Measurements from ENCODE around the gene MTM1. TPM values are rescaled to one million over a fixed set of nuclear protein-coding genes. Genes with fewer than 3 reads are reported as not detected.

MTM1 gene
- polyA plus RNA-seq, 1 donor from 2014 or later: 7.1 TPM

DNA sequence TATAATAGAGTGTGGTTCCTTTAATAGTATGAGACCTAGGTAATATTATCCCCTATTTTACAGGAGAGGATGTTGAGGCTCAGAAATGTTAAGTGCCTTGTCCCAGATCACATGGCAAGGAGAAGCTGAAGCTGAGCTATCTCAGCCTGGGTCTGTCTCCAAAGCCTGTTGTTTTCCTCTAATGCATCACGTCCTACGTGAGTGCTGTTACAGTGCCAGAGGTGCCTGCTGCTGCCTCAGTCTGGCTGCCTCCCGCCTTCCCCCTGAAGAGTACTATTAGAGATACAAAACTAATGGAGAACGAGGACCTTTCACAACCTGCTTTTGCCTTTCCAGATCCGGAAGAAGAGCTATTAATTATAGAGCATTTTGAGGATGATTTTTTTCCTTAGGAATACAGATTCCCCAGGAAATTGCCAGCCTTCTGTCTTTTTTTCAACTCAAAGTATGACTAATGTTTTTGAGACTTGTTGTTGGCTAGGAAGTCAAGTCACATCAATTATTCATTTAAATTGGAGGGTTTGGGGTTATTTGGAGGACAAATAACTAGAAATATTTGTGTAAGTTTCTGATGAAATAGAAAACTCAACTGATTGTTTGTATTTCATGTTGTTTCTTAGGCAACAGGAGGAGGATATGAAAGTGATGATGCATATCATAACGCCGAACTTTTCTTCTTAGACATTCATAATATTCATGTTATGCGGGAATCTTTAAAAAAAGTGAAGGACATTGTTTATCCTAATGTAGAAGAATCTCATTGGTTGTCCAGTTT, 80.9 kb downstream of the MTM1 start:
- Histone ChIP-seq H3K9me2 (ENCODE audit: insufficient read depth, low read length) (no peaks in the 10 kb centered on the region), H3K4me3 (ENCODE audit: low read length) (no peak overlapping the region), H3K4me2 (ENCODE audit: low read length) (no peak overlapping the region), H3F3A (ENCODE audit: insufficient read depth, low read length, poor library complexity, severe bottlenecking) (no peaks in the 10 kb centered on the region), H2AFZ (ENCODE audit: low read depth, low read length) (no peak overlapping the region), H3K36me3 (ENCODE audit: insufficient read depth, low read length) (no peaks in the 10 kb centered on the region), H3K9ac (ENCODE audit: low read length) (no peak overlapping the region), H4K20me1 (ENCODE audit: insufficient read depth) (no peaks in the 10 kb centered on the region), H3K27me3 (ENCODE audit: insufficient read depth, low read depth, low read length) (no peaks in the 10 kb centered on the region), H3K9me3 (ENCODE audit: low read length) (no peaks in the 10 kb centered on the region), H3K79me2 (replicated peaks; ENCODE audit: insufficient read depth, low read length) (no peaks in the 10 kb centered on the region), H3K27ac (ENCODE audit: low read length) (no peak overlapping the region)
- TF ChIP-seq POLR2AphosphoS5 (IDR thresholded peaks at IDR 0.05): no peak

DNA sequence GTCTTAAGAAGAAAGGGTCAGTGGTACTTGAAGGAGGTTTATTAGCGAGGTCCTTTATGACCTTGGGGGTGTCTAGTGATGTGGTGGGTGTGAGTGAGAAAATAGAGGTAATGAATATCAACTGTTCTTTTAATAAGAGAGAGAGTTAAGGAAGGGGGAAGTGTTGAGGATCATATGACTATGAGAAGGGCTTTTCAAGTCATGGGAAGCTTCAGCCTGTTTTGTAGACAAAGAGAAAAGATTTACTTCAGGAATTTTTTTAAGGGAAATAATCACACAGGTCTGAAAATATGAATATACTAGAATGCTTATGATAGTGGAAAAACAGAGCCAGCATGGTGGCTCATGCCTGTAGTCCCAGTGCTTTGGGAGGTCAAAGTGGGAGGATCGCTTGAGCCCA, 83.5 kb downstream of the MTM1 start:
- Histone ChIP-seq H4K20me1 (ENCODE audit: insufficient read depth) (no peaks in the 10 kb centered on the region), H3K27ac (ENCODE audit: low read length) (no peak overlapping the region), H3K9me3 (ENCODE audit: low read length) (no peaks in the 10 kb centered on the region), H3K9me2 (ENCODE audit: insufficient read depth, low read length) (no peaks in the 10 kb centered on the region), H3K27me3 (ENCODE audit: insufficient read depth, low read depth, low read length) (no peaks in the 10 kb centered on the region), H3K4me3 (ENCODE audit: low read length) (no peak overlapping the region), H3K79me2 (replicated peaks; ENCODE audit: insufficient read depth, low read length) (no peaks in the 10 kb centered on the region), H3K4me2 (ENCODE audit: low read length) (no peak overlapping the region), H3K36me3 (ENCODE audit: insufficient read depth, low read length) (no peaks in the 10 kb centered on the region), H3F3A (ENCODE audit: insufficient read depth, low read length, poor library complexity, severe bottlenecking) (no peaks in the 10 kb centered on the region), H2AFZ (ENCODE audit: low read depth, low read length) (no peak overlapping the region), H3K9ac (ENCODE audit: low read length) (no peak overlapping the region)
- no peak for TF ChIP-seq SMC3 (conservative IDR thresholded peaks at IDR 0.05; ENCODE audit: poor library complexity)
- no peak for TF ChIP-seq MXI1 (conservative IDR thresholded peaks at IDR 0.05; ENCODE audit: poor library complexity, severe bottlenecking)
- TF ChIP-seq TAF1 (IDR thresholded peaks at IDR 0.05; ENCODE audit: low read depth): no peak
- TF ChIP-seq EZH2 (IDR thresholded peaks at IDR 0.05; ENCODE audit: borderline replicate concordance, insufficient read depth, low read length, poor library complexity, severe bottlenecking): no peak
- no peak for TF ChIP-seq POLR2AphosphoS5 (IDR thresholded peaks at IDR 0.05)
- TF ChIP-seq RAD21 (conservative IDR thresholded peaks at IDR 0.05): no peak
- TF ChIP-seq, protein P1, sequence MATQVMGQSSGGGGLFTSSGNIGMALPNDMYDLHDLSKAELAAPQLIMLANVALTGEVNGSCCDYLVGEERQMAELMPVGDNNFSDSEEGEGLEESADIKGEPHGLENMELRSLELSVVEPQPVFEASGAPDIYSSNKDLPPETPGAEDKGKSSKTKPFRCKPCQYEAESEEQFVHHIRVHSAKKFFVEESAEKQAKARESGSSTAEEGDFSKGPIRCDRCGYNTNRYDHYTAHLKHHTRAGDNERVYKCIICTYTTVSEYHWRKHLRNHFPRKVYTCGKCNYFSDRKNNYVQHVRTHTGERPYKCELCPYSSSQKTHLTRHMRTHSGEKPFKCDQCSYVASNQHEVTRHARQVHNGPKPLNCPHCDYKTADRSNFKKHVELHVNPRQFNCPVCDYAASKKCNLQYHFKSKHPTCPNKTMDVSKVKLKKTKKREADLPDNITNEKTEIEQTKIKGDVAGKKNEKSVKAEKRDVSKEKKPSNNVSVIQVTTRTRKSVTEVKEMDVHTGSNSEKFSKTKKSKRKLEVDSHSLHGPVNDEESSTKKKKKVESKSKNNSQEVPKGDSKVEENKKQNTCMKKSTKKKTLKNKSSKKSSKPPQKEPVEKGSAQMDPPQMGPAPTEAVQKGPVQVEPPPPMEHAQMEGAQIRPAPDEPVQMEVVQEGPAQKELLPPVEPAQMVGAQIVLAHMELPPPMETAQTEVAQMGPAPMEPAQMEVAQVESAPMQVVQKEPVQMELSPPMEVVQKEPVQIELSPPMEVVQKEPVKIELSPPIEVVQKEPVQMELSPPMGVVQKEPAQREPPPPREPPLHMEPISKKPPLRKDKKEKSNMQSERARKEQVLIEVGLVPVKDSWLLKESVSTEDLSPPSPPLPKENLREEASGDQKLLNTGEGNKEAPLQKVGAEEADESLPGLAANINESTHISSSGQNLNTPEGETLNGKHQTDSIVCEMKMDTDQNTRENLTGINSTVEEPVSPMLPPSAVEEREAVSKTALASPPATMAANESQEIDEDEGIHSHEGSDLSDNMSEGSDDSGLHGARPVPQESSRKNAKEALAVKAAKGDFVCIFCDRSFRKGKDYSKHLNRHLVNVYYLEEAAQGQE (IDR thresholded peaks at IDR 0.05; ENCODE audit: borderline replicate concordance): no peak
- TF ChIP-seq, protein P2, sequence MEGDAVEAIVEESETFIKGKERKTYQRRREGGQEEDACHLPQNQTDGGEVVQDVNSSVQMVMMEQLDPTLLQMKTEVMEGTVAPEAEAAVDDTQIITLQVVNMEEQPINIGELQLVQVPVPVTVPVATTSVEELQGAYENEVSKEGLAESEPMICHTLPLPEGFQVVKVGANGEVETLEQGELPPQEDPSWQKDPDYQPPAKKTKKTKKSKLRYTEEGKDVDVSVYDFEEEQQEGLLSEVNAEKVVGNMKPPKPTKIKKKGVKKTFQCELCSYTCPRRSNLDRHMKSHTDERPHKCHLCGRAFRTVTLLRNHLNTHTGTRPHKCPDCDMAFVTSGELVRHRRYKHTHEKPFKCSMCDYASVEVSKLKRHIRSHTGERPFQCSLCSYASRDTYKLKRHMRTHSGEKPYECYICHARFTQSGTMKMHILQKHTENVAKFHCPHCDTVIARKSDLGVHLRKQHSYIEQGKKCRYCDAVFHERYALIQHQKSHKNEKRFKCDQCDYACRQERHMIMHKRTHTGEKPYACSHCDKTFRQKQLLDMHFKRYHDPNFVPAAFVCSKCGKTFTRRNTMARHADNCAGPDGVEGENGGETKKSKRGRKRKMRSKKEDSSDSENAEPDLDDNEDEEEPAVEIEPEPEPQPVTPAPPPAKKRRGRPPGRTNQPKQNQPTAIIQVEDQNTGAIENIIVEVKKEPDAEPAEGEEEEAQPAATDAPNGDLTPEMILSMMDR (IDR thresholded peaks at IDR 0.05; ENCODE audit: poor library complexity, severe bottlenecking): no peak

DNA sequence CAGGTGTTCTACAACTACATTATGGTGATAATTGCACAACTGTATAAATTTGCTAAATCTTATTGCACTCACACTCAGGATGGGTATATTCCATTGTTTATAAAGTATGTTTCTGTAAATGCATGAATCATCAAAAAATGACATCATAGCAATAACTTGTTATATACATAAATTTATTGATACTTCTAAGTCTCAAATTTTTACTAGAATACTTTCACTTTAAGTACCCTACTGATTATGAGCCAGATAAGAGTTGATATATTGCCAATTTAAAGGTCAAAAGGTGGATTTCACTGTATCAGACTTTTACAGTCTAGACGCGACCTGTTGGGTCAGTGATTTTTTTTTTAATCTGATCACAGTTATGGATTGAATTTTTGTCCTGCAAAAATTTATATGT, 87.4 kb downstream of the MTM1 start:
- H3K9me2 ChIP-seq (ENCODE audit: insufficient read depth, low read length): no peaks in the 10 kb centered on the region
- no peak overlapping the region for H2AFZ ChIP-seq (ENCODE audit: low read depth, low read length)
- no peak overlapping the region for H3K27ac ChIP-seq (ENCODE audit: low read length)
- H3F3A ChIP-seq (ENCODE audit: insufficient read depth, low read length, poor library complexity, severe bottlenecking): no peaks in the 10 kb centered on the region
- no peak overlapping the region for H3K9ac ChIP-seq (ENCODE audit: low read length)
- H3K4me2 ChIP-seq (ENCODE audit: low read length): no peak overlapping the region
- no peaks in the 10 kb centered on the region for H4K20me1 ChIP-seq (ENCODE audit: insufficient read depth)
- no peak overlapping the region for H3K4me3 ChIP-seq (ENCODE audit: low read length)
- H3K9me3 ChIP-seq (ENCODE audit: low read length): no peaks in the 10 kb centered on the region
- no peaks in the 10 kb centered on the region for H3K79me2 ChIP-seq (replicated peaks; ENCODE audit: insufficient read depth, low read length)
- no peaks in the 10 kb centered on the region for H3K27me3 ChIP-seq (ENCODE audit: insufficient read depth, low read depth, low read length)
- TF ChIP-seq TAF1 (IDR thresholded peaks at IDR 0.05; ENCODE audit: low read depth): no peak
- TF ChIP-seq EP300 (conservative IDR thresholded peaks at IDR 0.05; ENCODE audit: poor library complexity, severe bottlenecking): no peak
- TF ChIP-seq, protein P1 (IDR thresholded peaks at IDR 0.05; ENCODE audit: borderline replicate concordance): no peak
- TF ChIP-seq MXI1 (conservative IDR thresholded peaks at IDR 0.05; ENCODE audit: poor library complexity, severe bottlenecking): no peak
- TF ChIP-seq, protein P2 (IDR thresholded peaks at IDR 0.05; ENCODE audit: poor library complexity, severe bottlenecking): no peak
- no peak for TF ChIP-seq EZH2 (IDR thresholded peaks at IDR 0.05; ENCODE audit: borderline replicate concordance, insufficient read depth, low read length, poor library complexity, severe bottlenecking)
- no peak for TF ChIP-seq RAD21 (conservative IDR thresholded peaks at IDR 0.05)
- H3K36me3 ChIP-seq (ENCODE audit: insufficient read depth, low read length): no peaks in the 10 kb centered on the region

Data from neural cell (in vitro differentiated cells).